GM18508 (cell line): ENCODE results near the gene CBL.
"Not testable (repeated sequence)": the region's sequence is repeated elsewhere in the genome, so short reads cannot be mapped to it uniquely, and the experiment has no call there.

Experiments used
- ATAC-seq: cut with Tn5 transposase; IDR thresholded peaks from one replicate; pipeline ENCODE4 v1.9.1; 2021; ENCODE audit warnings: moderate number of reproducible peaks; ENCODE audit not compliant: insufficient read depth, unreplicated experiment

CBL gene

DNA sequence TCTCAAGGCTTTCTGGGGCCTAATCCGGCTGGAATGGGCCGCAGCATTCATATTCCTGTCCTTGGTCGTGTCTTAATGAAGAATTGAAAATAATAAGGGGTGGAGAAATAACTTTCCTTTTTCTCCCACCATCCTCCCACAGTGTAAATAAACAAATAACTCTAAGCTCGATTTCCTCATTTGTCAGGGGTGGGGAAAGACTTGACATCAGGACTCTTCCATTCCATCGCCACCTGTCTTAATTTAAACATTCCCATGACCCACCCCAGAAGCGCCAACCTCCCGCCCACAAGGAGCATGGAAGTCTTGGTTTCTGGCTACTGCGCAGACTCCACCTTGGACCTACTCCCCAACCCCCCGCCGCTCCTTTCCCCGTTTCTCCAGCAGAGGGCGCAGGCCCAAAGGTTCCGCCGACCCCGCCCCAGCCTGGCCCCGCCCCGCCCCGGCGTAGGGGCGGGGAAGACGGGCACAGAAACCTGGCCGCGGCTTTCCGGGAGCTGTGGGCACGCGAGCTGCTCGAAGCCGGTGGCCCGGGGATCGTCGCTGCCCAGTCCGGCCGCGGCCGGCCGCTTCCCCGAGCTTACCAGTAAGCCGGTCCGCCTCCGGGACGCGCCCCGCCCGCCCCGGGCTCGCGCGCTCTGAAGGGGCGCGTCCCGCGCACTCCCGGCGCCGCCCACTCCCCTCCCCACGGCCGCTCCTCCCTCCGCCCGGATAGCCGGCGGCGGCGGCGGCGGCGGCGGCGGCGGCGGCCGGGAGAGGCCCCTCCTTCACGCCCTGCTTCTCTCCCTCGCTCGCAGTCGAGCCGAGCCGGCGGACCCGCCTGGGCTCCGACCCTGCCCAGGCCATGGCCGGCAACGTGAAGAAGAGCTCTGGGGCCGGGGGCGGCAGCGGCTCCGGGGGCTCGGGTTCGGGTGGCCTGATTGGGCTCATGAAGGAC lies at the start of gene CBL:
TSS of gene CBL (plus strand) at position 766 of the 937 bp plus-strand sequence. CDS start at position 845, 79 bp downstream.
- no peak for ATAC-seq

DNA sequence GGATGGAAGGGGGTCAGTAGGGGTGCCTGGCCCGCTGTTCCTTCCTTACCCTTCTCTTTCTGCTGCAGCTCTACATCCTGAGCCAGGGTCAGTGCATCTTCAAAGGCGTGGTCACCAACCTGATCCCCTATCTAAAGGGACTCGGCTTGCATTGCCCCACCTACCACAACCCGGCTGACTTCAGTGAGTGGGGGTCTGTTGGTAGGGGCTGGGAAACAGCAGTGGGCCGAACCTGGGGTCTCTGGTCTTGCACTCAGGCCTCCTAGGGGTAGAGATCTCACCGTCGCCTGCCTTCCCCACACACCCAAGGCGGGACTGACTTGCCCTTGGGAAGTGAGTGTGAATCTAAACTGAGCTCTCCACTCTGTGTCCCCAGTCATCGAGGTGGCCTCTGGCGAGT lies 49.6 kb upstream of the CBL start:
- ATAC-seq, result no peak

DNA sequence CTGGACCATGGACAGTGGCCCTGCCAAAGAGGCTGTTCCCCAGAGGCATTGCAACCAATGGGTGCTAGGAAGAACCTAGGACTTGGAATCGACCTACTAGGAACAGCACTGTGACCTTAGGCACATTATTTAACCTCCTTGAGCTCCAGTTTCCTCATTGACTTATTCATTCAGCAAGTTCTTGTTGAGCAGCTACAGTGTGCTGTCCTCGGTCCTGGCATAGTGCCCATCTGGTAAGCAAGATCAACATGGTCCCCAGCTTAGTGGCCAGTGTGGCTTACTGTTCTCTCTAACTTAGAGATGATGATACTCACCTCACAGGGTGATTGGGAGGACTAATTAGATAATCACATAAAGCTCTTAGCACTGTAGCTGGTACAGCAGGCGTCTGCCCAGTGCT lies 49.1 kb upstream of the CBL start:
- ATAC-seq, result no peak

DNA sequence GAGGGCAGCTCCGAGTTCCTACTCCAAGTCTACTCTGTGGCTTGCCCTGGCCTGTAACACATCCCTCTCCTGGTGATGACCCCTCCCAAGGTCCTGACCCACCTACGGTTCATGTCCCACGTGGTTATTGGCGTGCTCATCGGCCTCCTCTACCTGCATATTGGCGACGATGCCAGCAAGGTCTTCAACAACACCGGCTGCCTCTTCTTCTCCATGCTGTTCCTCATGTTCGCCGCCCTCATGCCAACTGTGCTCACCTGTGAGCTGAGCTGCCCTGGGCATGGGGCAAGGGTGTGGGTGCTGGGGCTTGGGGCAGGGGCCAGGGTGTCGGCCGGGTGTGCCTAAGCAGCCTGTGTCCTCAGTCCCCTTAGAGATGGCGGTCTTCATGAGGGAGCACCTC lies 47.7 kb upstream of the CBL start:
- ATAC-seq, result no peak

DNA sequence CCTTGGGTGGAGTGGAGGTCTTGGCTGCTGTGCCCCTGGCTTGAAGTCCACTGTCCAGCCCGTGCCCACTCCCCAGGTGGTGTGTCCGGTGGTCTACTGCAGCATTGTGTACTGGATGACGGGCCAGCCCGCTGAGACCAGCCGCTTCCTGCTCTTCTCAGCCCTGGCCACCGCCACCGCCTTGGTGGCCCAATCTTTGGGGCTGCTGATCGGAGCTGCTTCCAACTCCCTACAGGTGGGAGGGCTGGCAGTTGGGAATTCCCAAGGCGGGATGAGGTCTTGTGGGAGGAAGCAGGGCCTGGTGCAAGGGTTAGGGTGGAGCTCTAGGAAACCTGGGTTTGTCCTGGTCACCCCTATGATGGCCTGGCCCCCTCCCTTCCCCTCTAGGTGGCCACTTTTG lies 46.0 kb upstream of the CBL start:
- ATAC-seq, result no peak

DNA sequence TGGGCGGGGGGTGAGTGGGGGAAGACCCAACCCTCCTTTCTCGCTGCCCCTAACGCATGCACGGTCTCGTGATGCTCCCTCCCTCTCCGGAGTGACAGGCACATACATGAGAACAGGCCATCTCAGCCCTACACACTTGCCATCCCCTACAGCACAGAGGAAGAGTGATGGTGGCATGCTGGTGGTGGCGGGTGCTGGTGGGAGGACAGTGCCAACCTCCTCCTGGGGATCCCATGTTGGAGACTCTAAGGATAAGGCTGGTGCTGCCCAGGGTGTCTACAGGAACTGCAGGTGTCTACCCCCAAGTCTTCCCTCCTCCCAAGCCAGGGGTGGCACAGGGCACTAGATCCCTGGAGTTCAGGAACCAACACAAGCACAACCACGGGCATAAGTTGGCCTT lies 44.3 kb upstream of the CBL start:
- no peak for ATAC-seq

DNA sequence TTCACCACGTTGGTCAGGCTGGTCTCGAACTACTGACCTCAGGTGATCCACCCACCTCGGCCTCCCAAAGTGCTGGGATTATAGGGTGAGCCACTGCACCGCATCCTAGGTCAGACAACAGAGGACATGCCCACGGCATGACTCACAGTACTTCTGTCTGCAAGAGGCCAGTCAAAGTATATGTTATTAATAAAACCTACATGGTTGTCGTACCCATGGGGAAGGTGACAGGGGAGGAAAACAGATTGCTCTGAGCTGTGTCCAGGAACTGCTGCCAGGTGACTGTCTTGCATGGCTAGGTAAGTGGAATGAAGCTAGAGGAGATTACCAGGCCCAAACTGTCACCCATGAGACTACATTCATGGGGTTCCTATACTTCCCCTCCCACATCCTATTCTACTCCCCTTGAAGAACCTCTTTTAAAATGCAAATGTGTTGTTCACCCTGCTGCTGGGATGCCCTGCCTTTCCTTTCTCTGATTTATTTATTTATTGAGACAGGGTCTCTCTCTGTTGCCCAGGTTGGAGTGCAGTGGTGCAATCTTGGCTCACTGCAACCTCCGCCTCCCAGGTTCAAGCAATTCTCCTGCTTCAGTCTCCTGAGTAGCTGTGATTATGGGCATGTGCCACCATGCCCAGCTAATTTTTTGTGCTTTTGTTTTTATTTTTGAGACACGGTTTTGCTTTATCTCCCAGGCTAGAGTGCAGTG lies 39.6 kb upstream of the CBL start:
- ATAC-seq, result no peak

DNA sequence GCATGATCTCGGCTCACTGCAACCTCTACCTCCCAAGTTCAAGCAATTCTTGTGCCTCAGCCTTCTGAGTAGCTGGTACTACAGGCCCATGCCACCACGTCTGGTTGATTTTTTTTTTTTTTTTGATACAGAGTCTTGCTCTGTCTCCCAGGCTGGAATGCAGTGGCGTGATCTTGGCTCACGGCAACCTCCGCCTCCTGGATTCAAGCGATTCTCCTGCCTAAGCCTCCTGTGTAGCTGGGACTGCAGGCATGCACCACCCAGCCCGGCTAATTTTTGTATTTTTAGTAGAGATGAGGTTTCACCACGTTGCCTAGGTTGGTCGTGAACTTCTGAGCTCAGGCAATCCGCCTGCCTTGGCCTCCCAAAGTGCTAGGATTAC lies 39.1 kb upstream of the CBL start:
- ATAC-seq, result not testable (repeated sequence)

DNA sequence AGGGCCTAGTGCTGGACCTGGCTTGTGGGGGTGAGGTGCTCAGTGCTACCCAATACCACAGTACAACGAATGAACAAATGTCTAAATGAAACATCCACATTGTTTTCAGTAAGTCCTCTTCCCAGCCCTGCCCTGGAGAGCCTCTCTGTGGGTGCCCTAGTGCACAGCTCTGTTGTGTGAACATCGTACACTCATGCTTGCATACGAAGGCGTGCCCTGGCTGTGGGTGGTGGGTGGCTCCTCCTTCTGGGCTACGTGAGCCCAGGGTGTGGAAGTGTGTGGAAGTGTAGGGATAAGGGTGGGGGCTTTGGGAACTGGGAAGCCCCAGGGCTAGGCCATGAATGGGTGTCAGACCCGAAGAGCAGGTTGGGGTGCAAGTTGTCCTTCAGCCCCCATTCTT lies 38.2 kb upstream of the CBL start:
- ATAC-seq, result no peak

DNA sequence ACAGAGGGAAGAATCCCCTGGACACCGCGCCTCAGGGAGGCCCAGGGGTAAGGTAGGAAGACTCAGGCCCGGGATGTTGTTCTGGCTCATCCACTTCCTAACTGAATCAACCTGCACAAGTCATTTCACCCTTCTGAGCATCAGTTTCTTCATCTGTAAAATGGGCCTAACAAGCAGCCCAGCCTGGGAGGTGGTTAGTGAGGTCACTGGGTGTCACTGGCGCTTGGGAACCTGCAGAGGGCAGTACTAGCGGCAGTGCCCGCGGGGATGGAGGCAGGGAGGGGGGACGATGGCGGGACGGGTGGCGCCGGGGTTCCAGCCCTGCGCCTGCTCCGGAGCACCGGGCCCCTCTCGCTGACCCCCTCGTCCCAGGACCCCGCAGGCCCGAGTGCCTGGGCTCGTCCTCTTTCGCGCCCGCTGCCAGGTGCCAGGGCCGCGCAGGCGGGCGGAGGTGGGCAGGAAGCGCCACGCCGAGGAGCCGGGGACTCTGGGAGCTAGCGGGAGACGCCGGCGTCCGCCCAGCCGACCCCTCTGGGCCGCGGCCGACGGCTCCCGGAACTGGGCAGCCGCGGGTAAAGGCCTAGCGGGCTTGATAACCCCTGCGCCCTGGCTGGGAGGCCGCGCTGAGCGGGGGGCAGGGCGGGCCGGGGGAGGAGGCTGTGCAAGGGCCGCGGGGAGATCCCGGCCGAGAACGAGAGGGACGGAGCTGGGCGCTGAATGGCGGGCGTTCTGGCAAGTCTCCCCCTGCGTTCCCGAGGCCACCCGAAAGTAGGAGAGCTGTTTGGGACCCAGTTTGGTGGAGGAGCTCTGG lies 37.5 kb upstream of the CBL start, which contains the start of gene NLRX1:
TSS of gene NLRX1 (plus strand) at position 255 of the 811 bp plus-strand sequence. CDS start 2,679 bp downstream, outside the sequence.
- ATAC-seq, result no peak

DNA sequence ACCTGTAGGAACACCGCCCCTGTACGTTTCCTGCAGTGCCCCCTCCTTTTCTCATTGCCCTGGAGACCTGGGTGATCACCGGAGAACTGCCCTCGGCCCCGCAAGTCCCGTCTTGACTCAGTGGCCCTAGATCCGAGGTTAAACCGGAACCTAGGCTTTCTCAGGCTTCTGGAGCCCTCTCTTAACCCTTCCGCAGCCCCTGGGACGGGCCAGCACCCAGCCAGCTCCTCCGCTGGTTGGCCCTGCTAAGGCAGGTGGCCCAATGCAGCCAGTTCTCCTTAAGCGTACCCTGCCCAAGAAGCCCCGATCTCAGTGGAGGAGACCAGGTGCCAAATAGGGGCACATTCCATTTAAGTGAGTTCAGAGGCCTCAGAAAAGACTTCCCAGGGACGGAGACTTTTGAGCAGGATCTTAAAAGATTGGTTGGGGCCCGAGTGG lies 36.8 kb upstream of the CBL start:
- no peak for ATAC-seq

DNA sequence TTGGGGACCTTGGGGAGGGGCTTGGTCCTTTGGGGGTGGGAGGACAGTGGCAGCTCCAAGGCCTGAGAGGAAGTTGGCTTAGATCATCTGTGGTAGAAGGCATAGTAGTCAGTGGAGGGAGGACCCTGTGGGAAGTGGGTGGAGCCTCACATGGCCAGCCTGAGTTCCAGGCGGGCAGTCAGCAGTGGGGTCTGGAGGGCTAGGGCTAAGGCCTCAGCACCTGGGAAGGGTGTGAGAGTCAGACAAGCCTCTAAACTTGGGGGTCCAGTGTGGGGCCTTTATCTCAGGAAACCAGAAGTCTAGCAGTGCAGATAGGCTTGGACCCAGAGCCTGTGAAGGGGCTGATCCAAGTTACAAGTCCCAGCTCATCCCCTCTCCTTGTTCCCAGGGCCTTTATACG lies 33.6 kb upstream of the CBL start:
- ATAC-seq, result no peak

DNA sequence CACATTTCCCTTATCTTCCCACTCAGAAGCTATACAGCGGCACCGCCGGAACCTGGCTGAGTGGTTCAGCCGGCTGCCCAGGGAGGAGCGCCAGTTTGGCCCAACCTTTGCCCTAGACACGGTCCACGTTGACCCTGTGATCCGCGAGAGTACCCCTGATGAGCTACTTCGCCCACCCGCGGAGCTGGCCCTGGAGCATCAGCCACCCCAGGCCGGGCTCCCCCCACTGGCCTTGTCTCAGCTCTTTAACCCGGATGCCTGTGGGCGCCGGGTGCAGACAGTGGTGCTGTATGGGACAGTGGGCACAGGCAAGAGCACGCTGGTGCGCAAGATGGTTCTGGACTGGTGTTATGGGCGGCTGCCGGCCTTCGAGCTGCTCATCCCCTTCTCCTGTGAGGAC lies 32.7 kb upstream of the CBL start:
- ATAC-seq, result no peak

DNA sequence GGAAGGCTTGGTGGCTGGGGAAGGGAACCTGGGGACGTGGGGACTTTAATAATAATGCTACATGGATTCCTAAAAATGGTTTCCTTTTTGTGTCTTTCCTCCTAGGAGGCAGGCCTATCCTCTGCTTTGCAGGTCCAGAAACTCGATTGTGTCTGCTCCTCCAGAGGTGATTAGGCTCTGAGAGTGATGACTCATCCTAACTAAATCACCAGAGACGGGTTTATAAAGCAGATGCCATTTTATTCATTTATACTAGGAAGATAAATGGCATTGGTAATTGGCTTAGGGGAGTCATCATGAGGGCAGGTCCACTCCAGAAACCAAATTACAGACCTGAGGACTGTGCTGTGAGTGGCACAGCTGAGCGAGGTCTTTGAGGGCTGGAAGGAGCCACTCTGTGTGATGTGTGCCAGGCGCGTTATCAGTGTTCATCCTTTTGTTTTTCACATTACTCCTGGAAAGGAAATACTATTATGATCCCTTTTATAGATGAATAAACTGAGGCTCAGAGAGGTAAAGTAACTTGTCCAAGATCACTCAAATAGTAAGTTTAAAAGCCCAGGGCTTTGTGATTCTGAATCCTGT lies 30.6 kb upstream of the CBL start:
- ATAC-seq, result no peak

DNA sequence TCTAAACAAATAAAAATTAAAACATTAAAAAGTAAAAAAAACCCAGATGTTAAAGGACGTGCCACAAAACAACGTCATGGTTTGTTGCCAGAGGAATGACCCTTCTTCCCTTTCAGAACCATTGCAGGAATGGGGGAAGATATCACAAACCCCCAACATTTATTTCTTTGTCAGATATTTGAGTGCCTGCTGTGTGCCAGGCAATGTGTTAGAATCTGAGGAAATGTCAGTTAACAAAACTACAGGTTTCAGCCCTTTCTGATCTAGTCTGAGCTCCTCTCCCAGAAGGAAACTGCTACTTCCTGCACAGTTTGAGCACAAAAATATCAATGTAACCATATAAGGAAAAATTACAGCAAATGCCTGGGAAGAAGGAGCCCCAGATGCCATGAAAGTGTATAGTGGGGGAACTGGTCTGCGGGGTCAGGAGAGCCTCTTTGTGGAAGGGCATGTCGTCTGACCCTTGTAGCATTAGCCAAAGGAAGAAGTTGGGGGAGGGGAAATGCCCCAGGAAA lies 27.9 kb upstream of the CBL start:
- ATAC-seq, result no peak

DNA sequence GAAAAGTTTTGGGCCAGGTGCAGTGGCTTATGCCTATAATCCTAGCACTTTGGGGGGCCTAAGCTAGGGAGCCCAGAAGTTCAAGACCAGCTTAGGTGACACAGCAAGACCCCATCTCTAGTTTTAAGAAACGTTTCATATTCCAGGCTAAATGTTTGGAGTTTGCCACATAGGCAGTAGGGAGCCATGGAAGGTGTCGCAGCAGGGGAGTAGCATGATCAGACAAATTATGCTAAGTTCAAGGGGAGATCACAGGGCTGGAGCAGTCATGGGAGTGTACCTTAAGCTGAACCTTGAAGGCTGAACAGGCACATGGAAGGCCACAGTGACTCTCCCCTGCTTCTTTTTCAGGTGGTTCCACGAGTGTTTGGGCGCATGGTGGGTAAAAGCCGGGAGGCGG lies 26.8 kb upstream of the CBL start:
- no peak for ATAC-seq

DNA sequence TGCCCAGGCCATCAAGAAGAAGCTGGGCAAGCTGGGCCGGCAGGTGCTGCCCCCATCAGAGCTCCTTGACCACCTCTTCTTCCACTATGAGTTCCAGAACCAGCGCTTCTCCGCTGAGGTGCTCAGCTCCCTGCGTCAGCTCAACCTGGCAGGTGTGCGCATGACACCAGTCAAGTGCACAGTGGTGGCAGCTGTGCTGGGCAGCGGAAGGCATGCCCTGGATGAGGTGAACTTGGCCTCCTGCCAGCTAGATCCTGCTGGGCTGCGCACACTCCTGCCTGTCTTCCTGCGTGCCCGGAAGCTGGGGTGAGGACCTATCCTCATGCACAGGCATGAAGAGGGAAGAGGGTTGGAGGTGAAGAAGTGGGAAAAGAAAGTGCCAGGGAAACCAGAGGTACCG lies 26.2 kb upstream of the CBL start:
- no peak for ATAC-seq

DNA sequence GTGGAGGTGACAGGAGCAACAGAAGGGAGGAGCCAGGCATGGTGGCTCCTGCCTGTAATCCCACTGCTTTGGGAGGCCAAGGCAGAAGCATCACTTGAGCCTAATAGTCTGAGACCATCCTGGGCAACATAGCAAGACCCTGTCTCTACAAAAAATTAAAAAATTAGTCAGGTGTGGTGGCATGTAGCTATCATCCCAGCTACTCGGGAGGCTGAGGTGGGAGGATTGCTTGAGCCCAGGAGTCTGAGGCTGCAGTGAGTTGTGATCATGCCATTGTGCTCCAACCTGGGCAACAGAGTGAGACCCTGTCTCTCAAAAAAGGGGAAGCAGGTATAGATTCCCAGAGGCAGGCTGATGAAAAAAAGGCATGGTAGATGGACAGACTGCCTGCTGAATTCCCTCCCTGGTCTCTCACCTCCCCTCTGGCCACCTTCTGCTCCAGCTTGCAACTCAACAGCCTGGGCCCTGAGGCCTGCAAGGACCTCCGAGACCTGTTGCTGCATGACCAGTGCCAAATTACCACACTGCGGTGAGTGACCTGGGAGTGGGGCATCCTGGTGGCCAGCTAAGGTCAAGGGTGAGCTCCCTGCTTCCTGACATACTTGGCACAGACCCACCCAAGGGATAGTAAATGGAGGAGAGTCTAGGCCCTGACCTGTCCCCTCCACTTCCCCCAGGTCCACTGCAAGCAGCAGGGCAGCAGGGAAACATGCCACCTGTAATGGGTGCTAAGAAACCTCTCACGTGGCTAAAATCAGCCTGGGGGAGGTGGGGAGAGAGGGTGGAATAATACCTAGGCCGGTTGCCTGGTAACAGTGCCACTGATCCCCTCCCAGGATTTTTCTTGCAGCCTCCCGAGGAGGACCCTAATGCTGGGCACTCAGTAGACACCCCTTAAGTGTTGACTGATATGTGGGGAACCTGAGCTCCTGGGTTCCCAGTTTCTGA lies 25.1 kb upstream of the CBL start:
- no peak for ATAC-seq
